Measurements from ENCODE around the gene SFXN3.

Gene SFXN3

DNA sequence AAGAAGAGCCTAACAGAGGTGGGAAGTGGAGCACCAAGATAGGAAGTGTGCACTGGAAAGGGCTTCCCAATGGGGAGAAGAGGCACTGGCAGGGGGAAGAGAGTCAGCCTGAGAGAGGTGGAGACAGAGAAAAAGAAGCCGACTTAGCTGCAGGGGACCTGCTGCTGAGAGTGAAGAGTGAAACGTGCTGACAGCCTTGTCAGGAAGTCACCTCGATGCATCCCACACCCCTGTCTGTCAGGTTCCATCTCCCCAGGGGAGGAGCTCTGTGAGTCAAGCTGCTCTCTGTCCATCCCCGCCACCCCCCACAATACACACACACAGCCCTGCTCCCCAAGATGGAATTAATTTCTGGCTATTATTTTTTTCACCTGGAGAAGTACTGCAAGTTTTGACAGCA, 44.7 kb downstream of the SFXN3 start:
- no peak for DNase-seq (ENCODE audit: low read depth)

DNA sequence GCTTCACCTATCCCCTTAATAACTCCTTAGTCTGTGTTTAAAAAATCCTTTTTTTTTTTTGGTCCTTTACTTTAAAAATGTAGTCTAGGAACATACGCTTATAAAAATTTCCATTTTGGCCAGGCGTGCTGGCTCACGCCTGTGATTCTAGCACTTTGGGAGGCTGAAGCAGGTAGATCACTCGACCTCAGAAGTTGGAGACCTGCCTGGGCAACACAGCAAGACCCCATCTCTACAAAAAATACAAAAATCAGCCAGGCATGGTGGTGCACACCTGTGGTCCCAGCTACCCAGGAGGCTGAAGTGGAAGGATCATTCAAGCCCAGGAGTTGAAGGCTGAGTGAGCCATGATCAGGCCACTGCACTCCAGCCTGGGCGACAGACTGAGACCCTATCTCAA, 45.6 kb downstream of the SFXN3 start:
- no peak for DNase-seq (ENCODE audit: low read depth)

DNA sequence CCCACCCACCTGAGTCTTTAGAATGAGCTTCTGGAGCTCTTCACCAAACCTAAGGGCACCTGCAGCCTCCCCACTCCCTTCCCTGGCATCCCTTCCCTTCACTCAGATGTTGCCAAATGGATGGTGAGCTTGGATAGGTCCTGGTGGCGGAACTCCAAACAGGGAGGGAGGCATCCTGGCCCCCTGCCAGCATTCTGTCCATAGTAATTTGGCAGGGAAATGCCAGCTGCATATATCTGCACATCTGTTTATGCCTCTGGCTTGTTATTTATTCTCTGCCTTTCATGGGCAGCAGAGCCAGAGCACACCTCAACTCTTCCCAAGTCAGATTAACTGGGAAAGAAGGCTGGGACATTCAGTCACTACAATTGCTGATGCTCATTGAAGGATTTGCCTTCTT, 48.8 kb downstream of the SFXN3 start:
- DNase-seq (ENCODE audit: low read depth), result no peak

DNA sequence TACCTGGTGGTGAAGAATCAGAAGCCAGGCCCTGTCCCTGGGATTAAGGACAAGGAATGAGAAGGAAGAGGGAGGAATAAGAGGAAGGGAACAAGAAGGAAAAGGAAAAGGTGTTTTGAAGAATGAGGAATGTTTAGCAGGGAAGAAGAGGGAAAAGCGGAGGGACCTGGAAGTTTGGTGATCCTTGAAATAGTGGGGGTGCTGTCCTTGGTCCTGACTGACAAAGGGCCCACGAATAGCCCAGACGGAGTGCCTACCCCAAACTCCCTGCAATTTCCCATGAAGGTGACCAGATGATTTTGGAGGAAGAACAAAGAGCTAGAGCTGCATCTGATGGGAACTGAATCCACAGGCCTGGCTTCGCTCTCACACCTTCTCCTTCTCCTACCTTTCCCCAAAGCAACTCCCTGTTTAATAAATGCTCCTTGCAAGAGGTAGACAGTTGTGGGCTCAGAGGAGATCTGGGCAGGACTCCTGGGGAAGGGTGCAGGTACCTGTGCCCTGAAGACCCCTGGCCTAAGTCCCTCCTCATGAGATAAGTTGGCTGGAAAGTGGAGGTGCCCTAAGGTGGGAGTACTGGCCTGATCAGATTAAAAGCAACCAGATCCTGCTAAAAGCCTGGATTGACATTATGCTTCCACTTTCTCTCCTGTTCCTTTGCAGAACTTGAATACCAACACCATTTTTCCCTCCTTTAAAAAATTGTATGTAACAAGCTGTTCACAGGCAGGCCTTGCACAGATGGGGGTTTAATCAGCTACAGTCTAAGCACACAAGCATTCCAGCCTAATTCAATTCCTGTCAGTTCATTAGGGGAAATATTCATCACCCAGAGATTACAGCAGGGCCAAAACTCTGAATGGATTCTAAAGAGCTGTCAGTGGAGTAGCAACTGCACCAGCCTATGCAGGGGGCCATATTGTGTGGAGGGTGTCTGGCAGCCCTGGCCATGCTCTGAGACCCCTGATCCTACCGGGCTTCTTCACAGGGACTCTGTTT, 50.2 kb downstream of the SFXN3 start:
- no peak for DNase-seq (ENCODE audit: low read depth)

DNA sequence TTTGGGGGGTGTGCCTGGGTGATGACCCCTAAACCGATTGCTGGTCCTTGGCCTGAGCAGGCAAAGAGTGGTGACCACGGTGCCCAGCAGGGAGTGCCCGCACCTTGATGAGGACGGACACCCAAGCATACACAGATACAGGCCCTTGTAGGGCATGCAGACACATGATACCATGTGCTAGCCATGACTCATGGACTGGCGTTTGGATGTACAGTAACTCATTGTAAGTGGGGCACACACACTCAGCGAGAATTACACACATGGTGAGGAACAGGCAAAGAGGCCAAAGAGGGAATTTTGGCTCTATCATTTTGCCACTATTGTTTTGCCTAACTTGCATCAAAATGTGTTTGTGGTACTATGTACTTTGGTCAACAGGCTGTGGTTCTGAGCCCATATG, 54.8 kb downstream of the SFXN3 start:
- DNase-seq (ENCODE audit: low read depth), result no peak

DNA sequence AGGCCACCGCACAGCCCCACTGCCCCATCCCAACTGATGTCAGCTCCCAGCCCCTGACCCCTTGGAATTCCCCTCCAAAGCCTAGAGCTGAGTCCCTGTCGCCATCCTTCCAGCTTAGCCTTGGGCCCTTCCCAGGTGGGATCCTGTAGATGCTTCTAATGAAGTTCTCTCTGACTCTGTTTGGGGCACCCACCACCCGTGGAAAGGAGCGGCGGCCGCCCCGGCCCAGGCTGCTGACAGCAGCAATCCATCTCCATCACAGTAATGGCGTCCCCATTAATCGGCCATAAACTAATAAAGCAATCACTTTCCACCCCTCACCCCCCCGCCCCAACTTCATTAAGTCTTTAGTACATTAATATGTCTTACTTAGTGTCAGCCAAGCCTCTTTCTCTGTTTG, 56.3 kb downstream of the SFXN3 start:
- no peak for DNase-seq (ENCODE audit: low read depth)

DNA sequence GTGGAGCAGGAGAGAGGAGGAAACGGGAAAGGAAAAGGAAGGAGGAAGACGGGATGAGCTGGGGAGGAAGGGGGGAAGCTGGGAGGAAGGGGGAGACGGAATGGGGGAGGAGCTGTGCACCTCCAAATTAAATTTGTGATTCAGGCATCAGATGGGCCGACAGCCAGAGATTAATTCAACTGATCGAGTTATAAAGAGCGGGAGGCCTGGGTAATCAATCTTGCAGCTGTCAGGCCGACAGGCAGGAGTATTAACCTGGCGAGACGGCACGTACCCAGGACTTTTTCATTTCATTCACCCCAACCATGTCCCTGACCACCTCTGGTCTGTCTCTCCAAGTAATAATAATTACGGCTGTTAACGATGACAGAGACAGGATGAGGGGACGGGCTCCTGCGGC, 56.9 kb downstream of the SFXN3 start:
- no peak for DNase-seq (ENCODE audit: low read depth)

DNA sequence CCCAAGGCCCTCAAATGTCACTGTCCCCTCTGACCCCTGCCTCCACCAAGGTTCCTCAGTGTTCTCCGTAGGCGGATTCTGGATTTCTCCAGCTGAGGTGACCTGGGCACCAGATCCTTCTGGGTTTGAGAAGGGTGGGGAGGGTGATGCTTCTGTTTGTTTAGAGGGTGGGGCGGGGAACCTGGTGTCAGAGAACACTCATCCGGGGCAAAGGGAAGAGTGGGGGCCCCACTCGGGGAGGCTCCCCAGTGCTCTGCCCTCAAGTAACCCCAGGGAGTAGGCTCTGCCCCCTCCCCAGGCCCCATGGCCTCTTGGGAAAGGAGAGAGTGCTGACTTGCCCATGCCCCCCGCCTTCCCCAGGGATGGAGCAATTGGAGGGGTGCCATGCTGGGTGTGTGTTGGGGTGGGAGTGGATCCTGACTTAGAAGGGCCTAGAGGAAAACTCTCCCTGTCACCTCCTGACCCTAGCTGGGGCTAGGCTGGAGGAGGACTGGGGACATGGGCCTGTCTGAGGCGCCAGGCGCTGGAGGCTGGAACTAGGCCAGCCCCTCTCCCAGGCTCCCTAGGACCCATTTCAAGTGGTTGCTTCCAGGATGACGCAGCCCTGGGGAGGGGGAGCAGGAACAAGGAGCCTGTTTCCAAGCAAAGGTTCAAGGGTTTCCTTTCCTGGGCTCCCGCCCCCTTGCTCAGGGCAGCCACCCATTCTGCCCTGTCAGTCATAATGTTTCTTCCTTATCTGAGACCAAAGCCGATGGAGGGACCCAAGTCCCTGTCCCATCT, 58.7 kb downstream of the SFXN3 start:
- no peak for DNase-seq (ENCODE audit: low read depth)

DNA sequence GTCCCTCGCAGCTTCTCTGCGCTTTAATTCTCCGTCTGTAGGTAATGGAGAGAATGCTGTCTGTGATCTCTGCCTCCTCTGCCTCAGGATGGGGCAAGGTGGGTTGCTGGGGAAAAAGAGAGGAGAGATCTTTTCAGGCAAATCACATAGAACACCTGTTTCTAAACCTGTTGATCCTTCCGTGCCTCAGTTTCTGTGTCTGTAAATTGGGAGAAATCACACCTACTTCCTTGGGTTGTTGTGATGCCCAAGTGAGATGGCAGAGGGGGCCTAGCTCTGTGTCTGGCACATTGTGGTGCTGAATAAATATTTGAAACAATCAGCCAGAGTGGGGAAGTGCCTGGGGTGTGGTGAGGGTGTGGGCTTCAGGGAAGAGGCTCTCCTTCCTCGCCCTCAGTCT, 59.6 kb downstream of the SFXN3 start:
- no peak for DNase-seq (ENCODE audit: low read depth)
